A549 (cell line): ENCODE measurements around the gene RXFP2. TPM values are rescaled to one million over a fixed set of nuclear protein-coding genes. Genes with fewer than 3 reads are reported as not detected.
A peak's percentile ranks its signal among the peaks of the same experiment; 100 is the strongest.

Source experiments
- ATAC-seq, 2 experiments: fragments of 200-7000 bp in 1 of 2; fragments of >200 bp in 1 of 2; cut with Nextera tagmentation in 1 of 2; cut with Tn5 transposase in 1 of 2; 3 replicates each; pipeline versions ENCODE4 v1.8.0 to v1.9.1; 2018 to 2020; ENCODE audit warnings: mild to moderate bottlenecking in 1 of 2, moderate library complexity in 1 of 2
- CTCF ChIA-PET: fragments of 300-600 bp; sonication (Branson Sonifier 250); formaldehyde crosslinking; extraction: SDS; loops from one replicate; lab custom pipeline; 2021; ENCODE audit warnings: antibody characterized with exemption, inconsistent platforms; lab: Yijun Ruan, JAX
- POLR2A ChIA-PET: fragments of 350-600 bp; formaldehyde crosslinking; extraction: SDS; loops from one replicate; lab custom pipeline; 2021; ENCODE audit warnings: antibody characterized with exemption, inconsistent platforms; lab: Yijun Ruan, JAX
- DNase-seq, 2 experiments: peaks; one replicate each; pipeline versions ENCODE4 v3.0.0 to v3.0.0-alpha.2; 2011 to 2016; ENCODE audit warnings: low read depth in 1 of 2, low spot score in 1 of 2
- FAIRE-seq: peaks from 2 replicates; lab custom pipeline; 2011; peaks lifted over from hg19 to GRCh38; lab: Jason Lieb, UNC
- H3K27ac ChIP-seq, 2 experiments: fragments of >200 bp; sonication (Bioruptor Twin); formaldehyde crosslinking; 3 replicates each; pipeline ENCODE4 v1.5.1; 2016 to 2017
- H3K4me1 ChIP-seq: fragments of >200 bp; sonication (Bioruptor Twin); formaldehyde crosslinking; 3 replicates; pipeline ENCODE4 v1.6.1; 2016
- H3K4me2 ChIP-seq: fragments of >200 bp; sonication (Bioruptor Twin); formaldehyde crosslinking; 3 replicates; pipeline ENCODE4 v1.6.1; 2016
- H3K4me3 ChIP-seq: fragments of >200 bp; sonication (Bioruptor Twin); formaldehyde crosslinking; 3 replicates; pipeline ENCODE4 v1.5.1; 2016
- H3K9me3 ChIP-seq: fragments of >200 bp; sonication (Bioruptor Twin); formaldehyde crosslinking; 3 replicates; pipeline ENCODE4 v1.6.1; 2016
- BCL3 ChIP-seq: fragments of >200 bp; sonication (Bioruptor Twin); formaldehyde crosslinking; IDR thresholded peaks from 3 replicates; pipeline ENCODE4 v1.6.1; 2016
- CEBPB ChIP-seq, 2 experiments: fragments of >200 bp in 1 of 2; sonication (Bioruptor Twin) in 1 of 2; formaldehyde crosslinking in 1 of 2; IDR thresholded peaks; 2 replicates each; pipeline ENCODE4 v1.6.1; 2012 to 2016
- CHD4 ChIP-seq: fragments of 200-600 bp; sonication (generic); IDR thresholded peaks from 2 replicates; pipeline ENCODE4 v1.6.1; 2016; ENCODE audit warnings: antibody characterized with exemption, mild to moderate bottlenecking, borderline replicate concordance
- E2F6 ChIP-seq: IDR thresholded peaks from 2 replicates; pipeline ENCODE4 v1.6.1; 2012; ENCODE audit warnings: low read depth, borderline replicate concordance
- EHMT2 ChIP-seq: fragments of 200-600 bp; sonication (generic); IDR thresholded peaks from 2 replicates; pipeline ENCODE4 v1.6.1; 2016; ENCODE audit warnings: antibody characterized with exemption, low read depth, mild to moderate bottlenecking, moderate library complexity
- ESRRA ChIP-seq: fragments of 150-350 bp; IDR thresholded peaks from 2 replicates; pipeline ENCODE4 v1.6.1; 2014; ENCODE audit warnings: mild to moderate bottlenecking, low read length, borderline replicate concordance
- FOSL2 ChIP-seq, 2 experiments: fragments of 450-650 bp in 1 of 2; fragments of >200 bp in 1 of 2; sonication (Bioruptor Twin) in 1 of 2; formaldehyde crosslinking; IDR thresholded peaks; 2 replicates each; pipeline versions ENCODE4 v1.5.0 to v1.6.1; 2016 to 2020; ENCODE audit warnings: mild to moderate bottlenecking in 1 of 2, moderate library complexity in 1 of 2
- GATA3 ChIP-seq: IDR thresholded peaks from 2 replicates; pipeline ENCODE4 v1.6.1; 2012; ENCODE audit warnings: borderline replicate concordance
- HDAC2 ChIP-seq: fragments of 200-600 bp; sonication (generic); IDR thresholded peaks from 2 replicates; pipeline ENCODE4 v1.6.1; 2016
- HES2 ChIP-seq: fragments of >200 bp; sonication (Bioruptor Twin); formaldehyde crosslinking; IDR thresholded peaks from 2 replicates; pipeline ENCODE4 v1.6.1; 2016
- HEYL ChIP-seq: fragments of 250-450 bp; sonication (Bioruptor Pico); IDR thresholded peaks from 2 replicates; pipeline ENCODE4 v1.8.0; 2021; ENCODE audit warnings: mild to moderate bottlenecking, moderate library complexity
- HOXB5 ChIP-seq: fragments of 250-450 bp; sonication (Bioruptor Pico); IDR thresholded peaks from 2 replicates; pipeline ENCODE4 v1.5.0; 2020; ENCODE audit warnings: mild to moderate bottlenecking, moderate library complexity
- MAX ChIP-seq: IDR thresholded peaks from 2 replicates; pipeline ENCODE4 v1.6.1; 2012
- MAZ ChIP-seq: fragments of 150-350 bp; IDR thresholded peaks from 2 replicates; pipeline ENCODE4 v1.6.1; 2014; ENCODE audit warnings: antibody characterized with exemption, low read depth, low read length, borderline replicate concordance
- NPAS2 ChIP-seq: fragments of 250-450 bp; sonication (Bioruptor Pico); IDR thresholded peaks from 2 replicates; pipeline ENCODE4 v1.8.0; 2022; ENCODE audit warnings: mild to moderate bottlenecking, moderate library complexity, borderline replicate concordance
- PHF8 ChIP-seq: fragments of 200-600 bp; sonication (generic); IDR thresholded peaks from 2 replicates; pipeline ENCODE4 v1.6.1; 2016; ENCODE audit warnings: low read depth, mild to moderate bottlenecking, antibody characterized with exemption, moderate library complexity, borderline replicate concordance
- POLR2AphosphoS2 ChIP-seq: conservative IDR thresholded peaks from 2 replicates; pipeline ENCODE4 v1.6.1; 2012; ENCODE audit warnings: low read length, improper control_type of control experiment, inconsistent platforms
- RAD21 ChIP-seq, 2 experiments: fragments of >200 bp in 1 of 2; sonication (Bioruptor Twin) in 1 of 2; formaldehyde crosslinking in 1 of 2; IDR thresholded peaks in 1 of 2; conservative IDR thresholded peaks in 1 of 2; 2 replicates in 1 of 2; 3 replicates in 1 of 2; pipeline ENCODE4 v1.6.1; 2012 to 2018; ENCODE audit warnings: inconsistent platforms in 1 of 2
- TP53 ChIP-seq: fragments of 250-450 bp; sonication (Bioruptor Pico); IDR thresholded peaks from 2 replicates; pipeline ENCODE4 v1.5.0; 2021; ENCODE audit warnings: mild to moderate bottlenecking, moderate library complexity
- ZFP36 ChIP-seq: fragments of 450-650 bp; IDR thresholded peaks from 2 replicates; pipeline ENCODE4 v1.6.1; 2014; ENCODE audit warnings: borderline replicate concordance; ENCODE audit not compliant: partially characterized antibody
- WGBS: methylation state at CpG from one replicate; pipeline ENCODE4 v1.1.6; 2017; ENCODE audit errors: missing lambda C conversion rate; 5-methylcytosine and 5-hydroxymethylcytosine counted together
- polyA plus RNA-seq, 4 experiments: library from polyadenylated mRNA; depleted of rRNA in 3 of 4; stranded (reverse); fragments of >200 nt; fragmentation: RNase III in 1 of 4; extraction: RNeasy Plus Mini Kit Qiagen cat#74134 plus additional on column Dnase treatment in 1 of 4; gene quantifications; 2 replicates in 3 of 4; 3 replicates in 1 of 4; pipeline ENCODE4 v1.2.3, GENCODE V29; 2011 to 2017
- TF ChIP-seq, protein P1 (sequence below): fragments of 200-600 bp; sonication (generic); IDR thresholded peaks from 2 replicates; pipeline ENCODE4 v1.6.1; 2016; ENCODE audit warnings: antibody characterized with exemption, mild to moderate bottlenecking, moderate library complexity

Gene RXFP2
- polyA plus RNA-seq, 2 of the 4 experiments (the other 2 are of a cell fraction) = not detected

DNA sequence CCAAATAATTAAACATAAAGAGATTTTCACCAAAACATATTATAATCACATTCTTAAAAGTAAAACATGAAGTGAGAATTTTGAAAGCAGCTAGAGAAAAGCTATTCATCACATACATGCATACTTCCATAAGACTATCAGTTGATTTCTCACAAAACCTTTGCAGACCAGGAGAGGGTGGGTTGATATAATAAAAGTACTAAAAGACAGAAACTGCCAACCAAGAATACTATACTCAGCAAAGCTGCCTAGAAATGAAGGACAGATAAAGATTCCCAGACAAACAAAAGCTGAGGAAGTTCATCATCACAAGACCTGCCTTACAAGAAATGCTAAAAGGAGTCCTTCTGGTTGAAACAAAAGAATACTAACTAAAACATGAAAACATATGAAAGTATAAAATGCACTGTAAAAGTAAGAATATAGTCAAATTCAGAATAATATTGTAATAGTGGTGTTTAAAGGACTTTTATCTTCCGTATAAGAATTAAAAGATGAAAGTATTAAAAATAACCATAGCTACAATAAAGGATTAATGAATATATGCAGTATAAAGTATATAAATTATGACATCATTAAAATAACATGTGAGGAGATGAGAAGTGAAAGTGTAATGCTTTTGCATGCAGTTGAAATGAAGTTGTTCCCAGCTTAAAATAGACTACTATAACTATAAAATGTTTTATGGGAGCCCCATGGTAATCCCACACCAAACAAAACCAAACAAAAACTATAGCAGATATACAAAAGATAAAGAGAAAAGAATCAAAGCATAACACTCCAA lies 76.2 kb downstream of the RXFP2 start (continued):
- TF ChIP-seq MAX = no peak
- no peak for TF ChIP-seq POLR2AphosphoS2

- H3K4me3 ChIP-seq = no peak overlapping the region
- DNase-seq = no peak
- ATAC-seq = no peak
- no peaks in the 10 kb centered on the region for H3K9me3 ChIP-seq
- H3K4me2 ChIP-seq = no peak overlapping the region
- no peak for FAIRE-seq
- H3K4me1 ChIP-seq = no peaks in the 10 kb centered on the region
- TF ChIP-seq POLR2AphosphoS2 = no peak
- no peak for TF ChIP-seq FOSL2 (IDR thresholded peaks at IDR 0.05)
- TF ChIP-seq FOSL2 (CRISPR knock-in tag; IDR thresholded peaks at IDR 0.05) = peak; percentile 32; the same call in 1 of the 2 replicates
- ChIA-PET CTCF (interaction anchor here (0.8 kb wide), 1 partner anchor 13 kb away, joined by 3 read pairs; no protein-coding TSS in a partner anchor), POLR2A (no interaction called here)
- no peak overlapping the region for H3K27ac ChIP-seq
Observed at GRCh38 chr13:31818236-31818635, 78.9 kb downstream of the RXFP2 start.

GRCh38 chr13:31824705-31825517 lies 85.6 kb downstream of the RXFP2 start:
- CTCF ChIA-PET = no interaction called here
- FAIRE-seq = no peak

DNA sequence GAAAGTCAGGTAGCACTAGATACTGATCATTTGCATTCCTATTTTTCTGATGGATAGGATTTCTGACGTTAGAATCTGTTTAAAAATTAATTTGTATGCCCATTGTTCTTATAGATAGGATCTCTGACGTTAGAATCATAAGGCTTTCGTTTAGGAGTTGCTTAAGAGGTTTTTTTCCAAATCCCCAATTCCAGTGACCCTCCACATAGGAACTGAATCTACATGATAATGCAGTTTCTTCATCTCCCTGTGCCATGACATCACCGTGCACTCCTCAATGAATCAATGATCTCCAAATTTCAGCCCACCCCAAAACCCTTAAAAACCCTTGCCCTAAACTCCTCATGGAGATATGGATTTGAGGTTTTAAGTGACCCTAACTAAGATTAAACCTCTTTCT lies 87.2 kb downstream of the RXFP2 start:
- no peak overlapping the region for H3K4me3 ChIP-seq
- no peak overlapping the region for H3K27ac ChIP-seq
- FAIRE-seq (no peak), DNase-seq (no peak), ATAC-seq (no peak)
- CTCF ChIA-PET = no interaction called here
- POLR2A ChIA-PET = no interaction called here
- no peaks in the 10 kb centered on the region for H3K9me3 ChIP-seq
- no peaks in the 10 kb centered on the region for H3K4me1 ChIP-seq
- WGBS = 18% methylated on average over 4 of the region's 4 CpGs
- H3K4me2 ChIP-seq = no peak overlapping the region
- TF ChIP-seq, protein P1, sequence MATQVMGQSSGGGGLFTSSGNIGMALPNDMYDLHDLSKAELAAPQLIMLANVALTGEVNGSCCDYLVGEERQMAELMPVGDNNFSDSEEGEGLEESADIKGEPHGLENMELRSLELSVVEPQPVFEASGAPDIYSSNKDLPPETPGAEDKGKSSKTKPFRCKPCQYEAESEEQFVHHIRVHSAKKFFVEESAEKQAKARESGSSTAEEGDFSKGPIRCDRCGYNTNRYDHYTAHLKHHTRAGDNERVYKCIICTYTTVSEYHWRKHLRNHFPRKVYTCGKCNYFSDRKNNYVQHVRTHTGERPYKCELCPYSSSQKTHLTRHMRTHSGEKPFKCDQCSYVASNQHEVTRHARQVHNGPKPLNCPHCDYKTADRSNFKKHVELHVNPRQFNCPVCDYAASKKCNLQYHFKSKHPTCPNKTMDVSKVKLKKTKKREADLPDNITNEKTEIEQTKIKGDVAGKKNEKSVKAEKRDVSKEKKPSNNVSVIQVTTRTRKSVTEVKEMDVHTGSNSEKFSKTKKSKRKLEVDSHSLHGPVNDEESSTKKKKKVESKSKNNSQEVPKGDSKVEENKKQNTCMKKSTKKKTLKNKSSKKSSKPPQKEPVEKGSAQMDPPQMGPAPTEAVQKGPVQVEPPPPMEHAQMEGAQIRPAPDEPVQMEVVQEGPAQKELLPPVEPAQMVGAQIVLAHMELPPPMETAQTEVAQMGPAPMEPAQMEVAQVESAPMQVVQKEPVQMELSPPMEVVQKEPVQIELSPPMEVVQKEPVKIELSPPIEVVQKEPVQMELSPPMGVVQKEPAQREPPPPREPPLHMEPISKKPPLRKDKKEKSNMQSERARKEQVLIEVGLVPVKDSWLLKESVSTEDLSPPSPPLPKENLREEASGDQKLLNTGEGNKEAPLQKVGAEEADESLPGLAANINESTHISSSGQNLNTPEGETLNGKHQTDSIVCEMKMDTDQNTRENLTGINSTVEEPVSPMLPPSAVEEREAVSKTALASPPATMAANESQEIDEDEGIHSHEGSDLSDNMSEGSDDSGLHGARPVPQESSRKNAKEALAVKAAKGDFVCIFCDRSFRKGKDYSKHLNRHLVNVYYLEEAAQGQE = no peak
- no peak for TF ChIP-seq MAZ
- no peak for TF ChIP-seq ZFP36
- no peak for TF ChIP-seq E2F6
- TF ChIP-seq ESRRA = no peak

More at GRCh38 chr13:31824705-31825517, 85.6 kb downstream of the RXFP2 start:
- Histone ChIP-seq H3K4me2 (no peak overlapping the region), H3K4me1 (no peaks in the 10 kb centered on the region), H3K4me3 (no peak overlapping the region), H3K9me3 (no peaks in the 10 kb centered on the region), H3K27ac (no peak overlapping the region)
- 32% methylated on average over 3 of the region's 3 CpGs for WGBS
- ATAC-seq = no peak
- TF ChIP-seq BCL3 = no peak
- TF ChIP-seq NPAS2 (CRISPR knock-in tag) = no peak
- no peak for TF ChIP-seq TP53 (CRISPR knock-in tag)
- TF ChIP-seq HEYL (CRISPR knock-in tag) = no peak
- TF ChIP-seq E2F6 = no peak
- no peak for TF ChIP-seq POLR2AphosphoS2
- no peak for TF ChIP-seq GATA3
- no peak for TF ChIP-seq RAD21 (conservative IDR thresholded peaks at IDR 0.05 in 1 of 2, IDR thresholded peaks at IDR 0.05 in 1 of 2)
- TF ChIP-seq HOXB5 = no peak
- no peak for TF ChIP-seq EHMT2
- TF ChIP-seq CEBPB (IDR thresholded peaks at IDR 0.05) = no peak
- TF ChIP-seq PHF8 = no peak
- TF ChIP-seq HDAC2 = no peak
- no peak for TF ChIP-seq HES2
- no peak for TF ChIP-seq CHD4
- no peak for TF ChIP-seq ZFP36
- POLR2A ChIA-PET = no interaction called here
- no peak for DNase-seq
